Fibroblast of the aortic adventitia (primary cell): ENCODE data around the gene TMEM130. TPM values are rescaled to one million over a fixed set of nuclear protein-coding genes. Genes with fewer than 3 reads are reported as not detected.
A peak's percentile ranks its signal among the peaks of the same experiment; 100 is the strongest.

ENCODE experiments used
- DNase-seq: peaks from one replicate; pipeline ENCODE4 v3.0.0-alpha.2; 2010; ENCODE audit warnings: low read depth
- H3K4me3 ChIP-seq: 2 replicates; pipeline ENCODE4 v1.5.1; 2011; ENCODE audit warnings: low read depth, mild to moderate bottlenecking, control low read depth, low read length, moderate library complexity
- CTCF ChIP-seq: IDR thresholded peaks from 2 replicates; pipeline ENCODE4 v1.5.1; 2011; ENCODE audit warnings: mild to moderate bottlenecking, low read length, control low read depth, inconsistent platforms; ENCODE audit not compliant: insufficient read depth
- total RNA-seq: library from RNA; depleted of rRNA; stranded (reverse); fragments of >200 nt; gene quantifications from 2 replicates; pipeline ENCODE4 v1.2.3, GENCODE V29; 2012; ENCODE audit warnings: low replicate concordance

Gene TMEM130
- total RNA-seq, 1 donor: 0.27 TPM

- no peak for DNase-seq
- H3K4me3 ChIP-seq: no peak overlapping the region
- TF ChIP-seq CTCF: no peak
Observed at GRCh38 chr7:98892609-98893008, 22.8 kb upstream of the TMEM130 start.

GRCh38 chr7:98887038-98887437 is 17.2 kb upstream of the TMEM130 start:
- no peak for DNase-seq
- no peak overlapping the region for H3K4me3 ChIP-seq
- no peak for TF ChIP-seq CTCF

- no peak for TF ChIP-seq CTCF
- no peak overlapping the region for H3K4me3 ChIP-seq
Observed at GRCh38 chr7:98884416-98884815, 14.6 kb upstream of the TMEM130 start.

GRCh38 chr7:98881561-98882315 is 11.9 kb upstream of the TMEM130 start:
- H3K4me3 ChIP-seq: no peak overlapping the region
- no peak for DNase-seq
- no peak for TF ChIP-seq CTCF

More at GRCh38 chr7:98884416-98884815, 14.6 kb upstream of the TMEM130 start:
- no peak for DNase-seq

- TF ChIP-seq CTCF: no peak
- no peak overlapping the region for H3K4me3 ChIP-seq
- DNase-seq: no peak
Observed at GRCh38 chr7:98880485-98880884, 10.7 kb upstream of the TMEM130 start.

GRCh38 chr7:98879979-98880315 is 10.1 kb upstream of the TMEM130 start:
- TF ChIP-seq CTCF: no peak
- DNase-seq: no peak
- H3K4me3 ChIP-seq: peak overlapping the region; percentile 94
